Epithelial cell of esophagus (primary cell): ENCODE measurements around the gene ACOT11.

Experiments used
- DNase-seq: peaks from one replicate; pipeline ENCODE4 v3.0.0; 2010; ENCODE audit warnings: low read depth
- H3K4me3 ChIP-seq: 2 replicates; pipeline ENCODE4 v1.5.1; 2011; ENCODE audit warnings: mild to moderate bottlenecking, low read length, control low read depth
- CTCF ChIP-seq: IDR thresholded peaks from 2 replicates; pipeline ENCODE4 v1.5.1; 2011; ENCODE audit warnings: low read depth, mild to moderate bottlenecking, low read length, control low read depth, inconsistent platforms; ENCODE audit not compliant: insufficient read depth; ENCODE audit errors: missing control alignments

The ACOT11 gene

GRCh38 chr1:54609301-54609921 lies 61.4 kb downstream of the ACOT11 start:
- TF ChIP-seq CTCF = no peak
- no peak for DNase-seq
- no peak overlapping the region for H3K4me3 ChIP-seq

GRCh38 chr1:54610048-54610447 lies 62.0 kb downstream of the ACOT11 start:
- no peak overlapping the region for H3K4me3 ChIP-seq
- no peak for TF ChIP-seq CTCF
- no peak for DNase-seq

- no peak overlapping the region for H3K4me3 ChIP-seq
- no peak for DNase-seq
- no peak for TF ChIP-seq CTCF
These were observed 62.9 kb downstream of the ACOT11 start for GRCh38 chr1:54610601-54611580.

- H3K4me3 ChIP-seq = no peak overlapping the region
- TF ChIP-seq CTCF = no peak
- no peak for DNase-seq
These were observed 63.6 kb downstream of the ACOT11 start for GRCh38 chr1:54611621-54612020.

GRCh38 chr1:54614024-54614423 lies 66.0 kb downstream of the ACOT11 start:
- no peak for DNase-seq
- TF ChIP-seq CTCF = no peak
- no peak overlapping the region for H3K4me3 ChIP-seq

GRCh38 chr1:54614563-54614962 lies 66.5 kb downstream of the ACOT11 start:
- H3K4me3 ChIP-seq = no peak overlapping the region
- no peak for DNase-seq
- TF ChIP-seq CTCF = no peak
